Motor neuron (in vitro differentiated cells): ENCODE results near the gene CAPS. TPM values are rescaled to one million over a fixed set of nuclear protein-coding genes. Genes with fewer than 3 reads are reported as not detected.
A peak's percentile ranks its signal among the peaks of the same experiment; 100 is the strongest.
"Not testable (repeated sequence)": the region's sequence is repeated elsewhere in the genome, so short reads cannot be mapped to it uniquely, and the experiment has no call there.

Experiments used
- ATAC-seq, 8 experiments: fragments of 200-7000 bp; cut with Tn5 transposase; replicated peaks in 6 of 8; 2 replicates each; pipeline ENCODE4 v1.8.0; 2021; ENCODE audit warnings: mild to moderate bottlenecking in 8 of 8, moderate library complexity in 8 of 8
- H3K27ac ChIP-seq, 2 donors: fragments of 250-450 bp; sonication (Bioruptor Pico); 2 replicates each; pipeline ENCODE4 v1.9.0; 2021; ENCODE audit warnings: antibody characterized with exemption in 2 of 2, mild to moderate bottlenecking in 2 of 2, moderate library complexity in 1 of 2
- H3K4me1 ChIP-seq, 2 donors: fragments of 250-450 bp; sonication (Bioruptor Pico); replicated peaks in 1 of 2; 2 replicates each; pipeline ENCODE4 v1.6.1; 2021; ENCODE audit warnings: antibody characterized with exemption in 2 of 2, mild to moderate bottlenecking in 2 of 2, moderate library complexity in 1 of 2
- H3K4me3 ChIP-seq, 5 donors: fragments of 250-450 bp; sonication (Bioruptor Pico); 2 replicates each; pipeline ENCODE4 v1.9.0; 2021; ENCODE audit warnings: antibody characterized with exemption in 5 of 5, mild to moderate bottlenecking in 5 of 5, moderate library complexity in 4 of 5
- WGBS, 10 experiments: fragments of 450-650 bp; shearing (Covaris generic); methylation state at CpG; one replicate each; pipeline ENCODE4 v1.0.0; 2022; 5-methylcytosine and 5-hydroxymethylcytosine counted together
- in situ Hi-C, 9 experiments: fragments of 400-800 bp; cut with MboI; loops; one replicate each; pipeline ENCODE4 v1.15.0; 2021; ENCODE audit warnings: low sequenced_read_pairs in 9 of 9, low pct_unique_long_range_greater_than_20kb in 2 of 9; ENCODE audit not compliant: unreplicated experiment in 9 of 9
- total RNA-seq, 8 experiments: library from RNA; unstranded; fragments of 300-600 nt; gene quantifications; 2 replicates each; pipeline versions ENCODE4 v1.2.3 to v1.2.4, GENCODE V29; 2022

CAPS gene
- 10 to 100 TPM in 3 of 8 experiments, 1 to 10 TPM in 5; 3.1 to 62.5 (median 8.0) TPM for total RNA-seq

DNA sequence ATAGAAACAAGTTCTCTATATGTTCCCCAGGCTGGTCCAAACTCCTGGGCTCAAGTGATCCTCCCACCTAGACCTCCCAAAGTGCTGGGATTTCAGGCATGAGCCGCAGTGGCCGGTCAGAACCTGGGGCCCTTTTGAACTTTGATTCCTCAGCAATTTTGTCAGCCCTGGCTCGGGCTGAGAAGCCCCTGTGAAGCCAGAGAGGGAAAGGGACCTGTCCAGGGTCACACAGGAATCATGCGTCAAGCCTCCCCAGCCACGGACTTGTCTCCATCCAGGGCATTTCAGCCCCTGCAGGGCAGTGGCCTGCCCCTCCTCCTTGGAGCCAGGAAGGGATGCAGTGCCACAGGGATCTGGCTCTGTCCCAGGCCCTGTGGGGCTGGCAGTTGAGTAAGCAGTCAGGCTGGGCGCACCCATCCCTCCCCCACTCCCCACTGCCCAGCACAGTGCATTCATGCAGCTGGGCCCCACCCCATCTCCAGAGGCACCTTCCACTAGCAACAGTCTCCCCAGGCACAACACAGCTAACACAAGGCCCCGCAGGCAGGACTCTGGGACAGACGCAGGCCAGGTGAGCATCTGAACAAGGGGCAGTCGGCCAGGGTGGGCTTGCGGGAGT, at the start of gene CAPS:
Gene CAPS, plus strand, starts transcription at position 516 of the 619 bp plus-strand sequence. CDS start 153 bp downstream, outside the sequence.
- 56 to 100% (median 90%) methylated on average over 1 to 4 of the region's 10 CpGs; no CpG with 5 or more reads in 4 of the 10 experiments for WGBS, 10 experiments
- Histone ChIP-seq H3K27ac (peak within 1 kb of the TSS in 1 of 2 donors; percentile 43), H3K4me1 (peaks cover 9 to 28% of the 10 kb centered on the region in 2 donors), H3K4me3 (no peak within 1 kb of the TSS)
- in situ Hi-C loops, result no loop called here
- ATAC-seq, result peak; percentile 21 to 95 (median 54)

DNA sequence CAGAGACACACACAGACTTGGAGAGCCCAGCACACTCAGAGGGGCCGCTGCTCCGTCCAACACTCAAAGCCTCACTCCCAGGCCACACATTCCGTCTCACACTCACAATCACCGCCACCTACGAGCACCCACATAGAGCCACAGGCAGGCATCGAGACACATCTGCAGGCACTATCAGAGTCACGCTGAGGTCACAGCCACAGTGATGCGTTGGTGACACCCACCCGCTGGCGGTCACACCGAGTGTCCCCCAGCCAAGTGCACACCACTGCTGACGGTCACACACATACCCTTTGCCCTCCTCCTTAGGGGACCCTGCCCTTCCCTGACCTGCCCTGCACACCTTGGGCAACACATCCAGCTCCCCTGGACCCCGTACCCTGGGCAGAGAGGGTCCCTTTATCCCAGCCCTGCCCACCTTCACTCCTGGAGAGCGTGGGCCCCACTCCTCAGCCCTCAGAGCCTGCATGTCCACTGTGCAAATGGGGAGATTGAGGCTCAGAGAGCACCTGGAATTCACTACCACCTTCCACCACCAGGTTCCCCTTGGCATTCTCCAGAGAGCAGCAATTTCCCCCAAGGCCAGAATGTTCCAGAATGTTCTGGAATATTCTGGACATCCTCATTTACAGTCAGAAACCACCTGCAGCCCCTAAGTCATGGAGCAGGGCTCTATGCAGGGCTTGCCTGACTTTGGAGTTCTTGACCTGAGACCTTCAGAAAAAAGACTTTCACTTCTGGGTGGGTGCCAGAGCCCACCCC, 49.1 kb upstream of the CAPS start:
- peak in 2 of 8 experiments; percentile 13 to 25 for ATAC-seq

DNA sequence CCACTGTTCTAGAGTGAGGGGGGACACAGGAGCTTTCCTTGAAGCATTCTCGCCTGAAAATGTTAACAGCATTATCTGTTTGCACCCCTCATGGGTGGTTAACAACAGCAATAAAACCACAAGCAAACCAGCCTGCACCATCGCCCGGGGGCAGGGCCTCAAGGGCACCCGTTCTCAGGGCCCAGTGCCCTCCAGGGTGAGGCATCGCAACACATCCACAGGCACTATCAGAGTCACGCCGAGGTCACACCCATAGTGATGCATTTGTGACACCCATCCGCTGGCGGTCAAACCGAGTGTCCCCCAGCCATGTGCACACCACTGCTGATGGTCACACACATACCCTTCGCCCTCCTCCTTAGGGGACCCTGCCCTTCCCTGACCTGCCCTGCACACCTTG, 48.3 kb upstream of the CAPS start:
- in situ Hi-C loops, result no loop called here
- H3K27ac ChIP-seq, result no peak overlapping the region
- no peak overlapping the region for H3K4me3 ChIP-seq
- H3K4me1 ChIP-seq, result no peaks in the 10 kb centered on the region
- 60 to 90% methylated on average over 2 of the region's 11 CpGs; no CpG with 5 or more reads in 8 of the 10 experiments for WGBS, 10 experiments
- ATAC-seq, result no peak

More for the DNA sequence above, 49.1 kb upstream of the CAPS start:
- WGBS, 10 experiments, result 80 to 100% (median 82%) methylated on average over 1 to 9 of the region's 14 CpGs; no CpG with 5 or more reads in 6 of the 10 experiments
- in situ Hi-C loops, result no loop called here
- H3K4me3 ChIP-seq, result no peak overlapping the region
- no peak overlapping the region for H3K27ac ChIP-seq
- H3K4me1 ChIP-seq, result no peaks in the 10 kb centered on the region

DNA sequence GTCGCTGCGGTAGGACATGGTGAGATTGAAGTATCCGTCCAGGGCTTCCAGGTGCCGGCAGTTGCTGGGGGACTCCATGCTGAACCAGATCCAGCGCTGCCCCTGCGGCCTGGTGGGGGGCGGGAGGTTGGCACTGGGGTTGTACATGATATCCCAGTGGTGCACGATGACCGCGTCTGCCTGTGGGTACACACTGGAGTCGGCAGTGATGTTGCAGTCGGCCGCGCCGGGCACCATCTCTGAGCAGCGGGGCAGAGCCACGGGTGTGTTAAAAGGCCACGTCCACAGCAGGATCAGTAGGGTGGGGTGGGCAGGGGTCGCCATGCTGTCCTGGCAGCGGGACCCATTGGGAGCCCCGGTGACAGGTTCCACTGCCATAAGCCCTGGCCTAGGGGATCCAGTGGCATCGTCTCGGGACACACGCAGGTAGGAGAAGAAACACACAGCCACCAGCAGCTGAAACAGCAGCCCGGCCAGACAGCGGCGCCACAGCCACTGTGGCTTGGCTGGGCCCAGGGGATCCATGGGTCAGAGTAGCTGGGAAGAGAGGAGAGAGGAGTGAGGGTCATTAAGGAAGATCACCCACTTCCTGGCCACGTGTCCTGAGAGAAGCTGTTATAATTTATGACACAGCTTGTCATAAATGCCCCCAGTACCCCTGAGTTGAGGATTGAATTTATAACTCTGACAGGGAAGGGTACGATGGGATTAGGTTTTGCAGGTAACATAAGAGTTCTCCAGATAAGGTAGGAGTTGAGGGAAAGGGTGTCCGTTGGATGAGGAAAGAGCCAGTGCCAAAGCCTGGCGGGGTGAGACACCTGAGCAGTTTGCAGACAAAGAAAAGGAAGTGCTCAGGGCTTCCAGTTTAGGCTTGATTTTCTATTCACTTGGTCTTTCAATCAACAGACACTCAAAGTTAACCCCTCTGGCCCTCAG, 46.6 kb upstream of the CAPS start:
- Histone ChIP-seq H3K4me1 (no peaks in the 10 kb centered on the region), H3K27ac (no peak overlapping the region), H3K4me3 (no peak overlapping the region)
- in situ Hi-C loops, result no loop called here
- ATAC-seq, result peak in 1 of 8 experiments; percentile 6
- 6 to 100% (median 49%) methylated on average over 1 to 5 of the region's 31 CpGs; no CpG with 5 or more reads in 5 of the 10 experiments for WGBS, 10 experiments

DNA sequence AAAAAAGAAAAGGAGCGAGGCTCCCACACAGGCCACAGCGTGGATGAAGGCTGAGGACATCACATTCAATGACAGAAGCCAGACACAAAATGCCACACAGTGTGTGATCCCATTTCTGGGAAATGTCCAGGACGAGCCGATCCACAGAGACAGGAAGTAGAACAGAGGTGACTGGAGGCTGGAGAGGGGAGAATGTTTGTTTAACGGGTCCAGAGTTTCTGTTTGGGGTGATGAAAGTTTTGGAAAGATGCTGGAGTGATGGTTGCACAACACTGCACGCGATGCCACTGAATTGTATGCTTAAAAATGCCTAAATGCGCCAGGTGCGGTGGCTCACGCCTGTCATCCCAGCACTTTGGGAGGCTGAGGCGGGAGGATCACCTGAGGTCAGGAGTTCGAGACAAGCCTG, 43.1 kb upstream of the CAPS start:
- in situ Hi-C loops, result no loop called here
- 48 to 100% (median 88%) methylated on average over 2 to 9 of the region's 12 CpGs; no CpG with 5 or more reads in 2 of the 10 experiments for WGBS, 10 experiments

DNA sequence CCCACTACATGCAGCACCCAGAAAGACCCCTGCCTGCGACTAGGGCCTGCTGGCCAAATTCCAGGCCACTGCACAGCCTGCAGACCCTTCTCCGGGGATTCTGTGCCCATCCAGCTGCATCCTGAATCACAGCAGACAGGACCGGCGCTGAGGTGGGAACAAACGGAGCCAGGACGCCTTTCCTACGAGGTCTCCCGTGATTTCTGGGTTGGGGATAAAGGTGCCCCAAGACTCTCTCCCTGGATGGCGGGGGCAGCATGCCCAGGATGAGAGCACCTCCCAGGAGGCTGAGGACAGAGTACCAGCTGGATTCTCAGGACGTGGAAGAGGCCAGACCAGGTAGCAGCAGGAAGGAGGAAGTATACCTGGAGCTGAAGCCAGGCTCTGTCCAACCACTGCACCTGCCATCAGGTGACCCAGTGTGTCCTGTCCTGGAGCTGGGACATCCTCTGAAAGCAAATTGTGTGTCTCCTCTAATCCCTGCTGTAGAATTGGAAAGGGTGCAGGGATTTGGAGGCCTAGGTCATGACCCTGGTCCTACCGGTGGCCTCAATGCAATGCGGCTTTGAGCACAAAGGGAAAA, 40.3 kb upstream of the CAPS start:
- ATAC-seq, result no peak
- H3K4me1 ChIP-seq, result peaks cover 7 to 11% of the 10 kb centered on the region in 2 donors
- in situ Hi-C loops, result no loop called here
- H3K4me3 ChIP-seq, result no peak overlapping the region
- H3K27ac ChIP-seq, result no peak overlapping the region
- WGBS, 10 experiments, result 83 to 100% (median 88%) methylated on average over 1 to 7 of the region's 12 CpGs; no CpG with 5 or more reads in 6 of the 10 experiments

More for the DNA sequence above, 43.1 kb upstream of the CAPS start:
- H3K4me1 ChIP-seq, result no peaks in the 10 kb centered on the region
- no peak for ATAC-seq
- no peak overlapping the region for H3K4me3 ChIP-seq
- H3K27ac ChIP-seq, result no peak overlapping the region

DNA sequence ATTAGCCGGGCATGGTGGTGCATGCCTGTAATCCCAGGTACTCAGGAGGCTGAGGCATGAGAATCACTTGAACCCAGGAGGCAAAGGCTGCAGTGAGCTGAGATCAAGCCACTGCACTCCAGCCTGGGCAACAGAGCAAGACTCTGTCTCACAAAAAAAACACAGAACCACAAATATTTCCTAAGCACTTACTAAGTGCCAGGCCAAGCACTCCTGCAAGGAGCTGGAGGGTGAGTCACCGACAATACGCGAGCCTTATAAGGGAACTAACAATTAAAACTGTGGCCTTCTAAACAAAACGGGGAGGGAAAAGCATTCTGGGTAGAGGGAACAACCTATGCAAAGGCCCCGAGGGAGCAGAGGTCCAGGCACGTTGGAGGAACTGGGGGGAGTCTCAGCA, 39.6 kb upstream of the CAPS start:
- in situ Hi-C loops, ATAC-seq, H3K27ac ChIP-seq, H3K4me3 ChIP-seq: not testable (repeated sequence)
- peaks cover 7 to 11% of the 10 kb centered on the region in 2 donors for H3K4me1 ChIP-seq
- WGBS, 10 experiments, result 40 to 95% (median 61%) methylated on average over 1 to 6 of the region's 7 CpGs; no CpG with 5 or more reads in 3 of the 10 experiments

DNA sequence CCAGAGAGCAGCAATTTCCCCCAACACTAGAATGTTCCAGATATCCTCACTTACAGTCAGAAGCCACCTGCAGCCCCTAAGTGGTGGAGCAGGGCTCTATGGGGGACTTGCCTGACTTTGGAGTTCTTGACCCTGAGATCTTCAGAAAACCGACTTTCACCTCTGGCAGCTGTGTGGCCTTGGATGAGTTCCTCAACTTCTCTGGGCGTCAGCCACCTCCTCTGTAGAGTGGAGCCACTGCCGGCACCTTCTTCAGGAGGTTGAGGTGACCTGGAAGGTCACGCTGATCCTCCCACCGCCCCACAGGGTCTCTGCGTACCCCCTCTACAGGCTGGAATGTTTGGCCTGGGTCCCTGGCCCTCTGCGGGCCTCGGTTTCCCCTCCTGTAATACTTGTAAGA, 36.6 kb upstream of the CAPS start:
- H3K4me1 ChIP-seq, result peaks cover 13 to 23% of the 10 kb centered on the region in 2 donors
- no peak overlapping the region for H3K27ac ChIP-seq
- ATAC-seq, result no peak
- WGBS, 10 experiments, result 60 to 100% (median 81%) methylated on average over 1 to 2 of the region's 8 CpGs; no CpG with 5 or more reads in 6 of the 10 experiments
- H3K4me3 ChIP-seq, result no peak overlapping the region
- in situ Hi-C loops, result no loop called here

DNA sequence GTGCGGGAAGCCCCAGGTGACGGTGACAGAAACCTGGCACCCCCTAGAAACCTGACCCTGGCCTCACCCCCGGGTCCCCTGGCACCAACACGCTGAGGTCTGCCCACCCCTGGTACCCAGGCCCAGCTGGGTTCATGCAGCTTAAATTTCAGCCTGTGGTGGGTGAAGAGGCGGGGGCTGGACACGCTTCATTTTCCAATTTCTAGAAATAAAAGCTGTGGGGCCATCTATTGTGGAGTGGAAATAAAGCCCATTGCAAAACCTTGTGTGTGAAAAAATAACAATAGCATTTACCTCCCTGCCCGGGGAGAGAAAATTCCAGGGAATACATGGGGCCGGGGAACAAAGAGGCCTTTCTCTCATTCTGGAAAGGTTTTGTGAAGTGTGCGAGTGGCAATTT, 36.2 kb upstream of the CAPS start:
- in situ Hi-C loops, result no loop called here
- WGBS, 10 experiments, result 11 to 100% (median 52%) methylated on average over 1 to 6 of the region's 9 CpGs
- peak in 3 of 8 experiments; percentile 16 to 29 (median 19) for ATAC-seq

DNA sequence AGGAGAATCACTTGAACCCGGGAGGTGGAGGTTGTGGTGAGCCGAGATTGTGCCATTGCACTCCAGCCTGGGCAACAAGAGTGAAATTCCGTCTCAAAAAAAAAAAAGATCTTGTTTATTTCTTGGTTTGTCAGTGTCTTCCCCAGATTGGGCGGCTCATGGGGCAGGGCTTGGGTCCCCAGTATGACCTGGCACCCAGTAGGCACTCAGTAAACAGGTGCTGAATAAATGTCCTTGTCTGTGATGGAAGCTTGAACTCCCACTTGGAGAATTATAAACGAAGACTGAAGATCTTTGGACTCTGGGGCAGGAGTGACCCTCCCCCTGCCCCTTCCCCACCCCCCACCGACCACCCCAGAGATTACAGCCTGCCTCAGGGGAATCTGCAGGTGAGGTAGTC, 33.9 kb upstream of the CAPS start:
- no peak overlapping the region for H3K4me3 ChIP-seq
- H3K27ac ChIP-seq, result no peak overlapping the region
- 0 to 33% methylated on average over 1 of the region's 6 CpGs; no CpG with 5 or more reads in 8 of the 10 experiments for WGBS, 10 experiments
- ATAC-seq, result no peak
- in situ Hi-C loops, result loop anchor here in 1 of 9 experiments (10.0 kb wide), 1 partner anchor 75 kb away; the partner anchor contains the start of gene NRTN
- peaks cover 13 to 23% of the 10 kb centered on the region in 2 donors for H3K4me1 ChIP-seq

More for the DNA sequence above, 36.2 kb upstream of the CAPS start:
- Histone ChIP-seq H3K4me3 (no peak overlapping the region), H3K4me1 (peaks cover 13 to 23% of the 10 kb centered on the region in 2 donors), H3K27ac (peak overlapping the region in 1 of 2 donors; percentile 84)

DNA sequence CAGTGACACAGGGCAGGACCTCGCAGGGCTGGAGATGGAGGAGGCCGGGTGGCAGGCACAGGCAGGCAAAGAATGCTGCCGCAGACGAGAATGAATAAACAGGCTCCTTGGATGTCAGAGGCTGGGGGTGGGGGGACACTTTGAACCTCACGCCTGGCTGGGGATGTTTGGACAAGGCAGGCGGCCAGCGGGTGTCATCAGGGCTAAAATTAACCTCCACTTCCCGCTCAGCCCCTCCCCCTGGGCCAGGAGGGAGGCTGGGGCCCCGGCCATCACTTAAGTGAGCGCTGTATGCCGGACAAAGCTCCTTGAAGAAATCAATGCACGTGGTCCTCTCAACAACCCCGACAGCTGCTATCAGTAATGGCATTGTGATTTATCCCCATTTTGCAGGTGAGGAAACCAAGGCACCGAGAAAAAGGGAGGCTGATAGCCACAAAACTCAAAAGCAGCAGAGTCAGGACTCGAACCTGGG, 33.4 kb upstream of the CAPS start:
- H3K27ac ChIP-seq, result no peak overlapping the region
- in situ Hi-C loops, result loop anchor here in 1 of 9 experiments (10.0 kb wide), 1 partner anchor 76 kb away; the partner anchor contains the start of gene NRTN
- WGBS, 10 experiments, result 11 to 100% (median 59%) methylated on average over 1 to 3 of the region's 15 CpGs; no CpG with 5 or more reads in 6 of the 10 experiments
- no peak overlapping the region for H3K4me3 ChIP-seq
- peak; percentile 55 to 81 (median 70) for ATAC-seq
- peaks cover 13 to 23% of the 10 kb centered on the region in 2 donors for H3K4me1 ChIP-seq
